ENCODE results near the gene GRPEL1. TPM values are rescaled to one million over a fixed set of nuclear protein-coding genes. Genes with fewer than 3 reads are reported as not detected.

GRPEL1 gene
- total RNA-seq, 1 donor from 2014 or later, result 31.4 TPM

GRCh38 chr4:7042503-7043283 lies 25.2 kb downstream of the GRPEL1 start:
- Mint-ChIP-seq H3K9me3 (no peaks in the 10 kb centered on the region), H3K4me3 (peak overlapping the region; percentile 95), H3K27ac (peak overlapping the region; percentile 91), H3K27me3 (peaks cover 7% of the 10 kb centered on the region), H3K4me1 (ENCODE audit: unreplicated experiment) (peaks cover 37% of the 10 kb centered on the region), H3K36me3 (no peaks in the 10 kb centered on the region)
- peak; percentile 65 for TF ChIP-seq CTCF (conservative IDR thresholded peaks at IDR 0.05)
- peak; percentile 99 for DNase-seq (ENCODE audit: extremely low spot score, unreplicated experiment)

DNA sequence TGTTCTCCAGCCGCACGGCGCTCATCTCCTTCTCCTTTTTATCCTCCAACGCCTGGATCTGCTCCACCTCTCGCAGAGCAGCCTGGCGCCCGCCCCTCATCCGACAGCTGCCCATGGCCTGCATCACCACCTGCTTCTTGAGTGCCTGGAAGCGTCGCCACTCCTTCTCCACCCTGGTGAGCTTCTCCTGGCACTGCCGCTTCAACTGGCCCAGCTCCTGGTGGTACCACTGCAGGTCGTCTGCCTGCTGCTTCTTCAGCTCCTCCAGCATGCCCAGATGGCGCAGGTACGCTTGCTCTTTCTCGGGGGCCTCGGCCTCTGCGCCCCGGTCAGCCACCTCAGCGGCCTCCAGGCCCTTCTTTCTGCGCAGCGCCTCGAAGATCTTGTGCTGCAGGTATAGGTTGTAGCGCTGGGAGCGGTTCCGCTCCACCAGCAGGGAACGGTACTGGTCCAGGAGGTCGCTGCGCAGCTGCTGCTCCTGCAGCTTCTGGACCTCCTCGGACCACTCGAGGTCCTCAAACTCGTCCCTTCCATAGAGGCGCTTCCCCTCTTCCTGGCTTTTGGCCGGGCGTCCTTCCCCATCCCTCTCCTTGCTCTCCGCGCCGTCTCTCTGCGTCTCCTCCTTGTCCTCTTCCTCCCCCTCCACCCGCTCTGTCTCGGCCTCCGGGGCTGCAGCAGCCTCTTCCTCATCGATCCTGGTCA lies 25.9 kb downstream of the GRPEL1 start:
- H3K27me3 Mint-ChIP-seq, result peaks cover 10% of the 10 kb centered on the region
- peaks cover 34% of the 10 kb centered on the region for H3K4me1 Mint-ChIP-seq (ENCODE audit: unreplicated experiment)
- H3K36me3 Mint-ChIP-seq, result no peaks in the 10 kb centered on the region
- H3K9me3 Mint-ChIP-seq, result no peaks in the 10 kb centered on the region
- H3K27ac Mint-ChIP-seq, result peak overlapping the region; percentile 36
- no peak for DNase-seq (ENCODE audit: extremely low spot score, unreplicated experiment)
- peak overlapping the region; percentile 89 for H3K4me3 Mint-ChIP-seq
- no peak for TF ChIP-seq CTCF (conservative IDR thresholded peaks at IDR 0.05)

DNA sequence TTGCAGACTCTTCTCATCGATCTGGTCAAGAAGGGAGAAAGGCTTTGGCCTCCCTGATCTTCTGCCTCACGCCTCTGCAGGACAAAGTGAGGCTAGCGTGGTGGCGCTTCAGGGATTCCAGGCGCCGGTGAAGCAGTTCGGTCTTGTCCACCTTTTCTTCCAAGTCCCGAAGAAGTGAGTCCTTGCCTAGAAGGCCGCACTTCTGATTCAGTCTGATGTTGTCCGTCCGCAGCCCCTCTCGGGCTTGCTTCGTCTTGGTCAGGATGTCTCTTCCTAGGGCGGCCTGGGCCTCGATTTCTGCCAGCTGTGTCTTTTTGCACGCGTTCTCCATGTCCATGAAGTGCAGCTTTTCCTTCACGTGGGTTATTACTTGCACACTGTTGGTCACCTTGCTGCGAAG lies 26.6 kb downstream of the GRPEL1 start:
- no peak overlapping the region for H3K27ac Mint-ChIP-seq
- peaks cover 10% of the 10 kb centered on the region for H3K27me3 Mint-ChIP-seq
- DNase-seq (ENCODE audit: extremely low spot score, unreplicated experiment), result no peak
- H3K9me3 Mint-ChIP-seq, result no peaks in the 10 kb centered on the region
- peaks cover 28% of the 10 kb centered on the region for H3K4me1 Mint-ChIP-seq (ENCODE audit: unreplicated experiment)
- no peaks in the 10 kb centered on the region for H3K36me3 Mint-ChIP-seq
- TF ChIP-seq CTCF (conservative IDR thresholded peaks at IDR 0.05), result no peak
- H3K4me3 Mint-ChIP-seq, result no peak overlapping the region

DNA sequence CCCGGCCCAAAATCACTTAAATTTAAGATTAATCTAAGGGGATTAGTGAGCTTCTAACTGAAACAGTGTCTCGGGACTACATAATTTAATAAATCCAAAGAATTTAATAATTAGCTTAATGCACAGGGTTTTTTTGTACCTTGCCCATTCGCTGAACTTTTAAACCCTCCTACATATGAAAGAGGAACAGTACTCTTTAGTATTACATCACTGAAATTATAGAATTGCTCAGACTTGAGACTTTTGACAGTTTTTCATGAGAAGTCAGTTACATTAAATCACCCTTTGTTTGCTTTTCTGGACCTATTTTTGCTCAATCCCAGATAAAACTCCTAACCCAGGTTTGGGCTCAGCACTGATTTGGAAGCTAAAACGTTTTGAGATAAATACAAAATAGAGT lies 27.1 kb downstream of the GRPEL1 start:
- H3K4me3 Mint-ChIP-seq, result no peak overlapping the region
- H3K4me1 Mint-ChIP-seq (ENCODE audit: unreplicated experiment), result peaks cover 26% of the 10 kb centered on the region
- DNase-seq (ENCODE audit: extremely low spot score, unreplicated experiment), result no peak
- peaks cover 10% of the 10 kb centered on the region for H3K27me3 Mint-ChIP-seq
- no peaks in the 10 kb centered on the region for H3K9me3 Mint-ChIP-seq
- no peak for TF ChIP-seq CTCF (conservative IDR thresholded peaks at IDR 0.05)
- no peaks in the 10 kb centered on the region for H3K36me3 Mint-ChIP-seq
- no peak overlapping the region for H3K27ac Mint-ChIP-seq

DNA sequence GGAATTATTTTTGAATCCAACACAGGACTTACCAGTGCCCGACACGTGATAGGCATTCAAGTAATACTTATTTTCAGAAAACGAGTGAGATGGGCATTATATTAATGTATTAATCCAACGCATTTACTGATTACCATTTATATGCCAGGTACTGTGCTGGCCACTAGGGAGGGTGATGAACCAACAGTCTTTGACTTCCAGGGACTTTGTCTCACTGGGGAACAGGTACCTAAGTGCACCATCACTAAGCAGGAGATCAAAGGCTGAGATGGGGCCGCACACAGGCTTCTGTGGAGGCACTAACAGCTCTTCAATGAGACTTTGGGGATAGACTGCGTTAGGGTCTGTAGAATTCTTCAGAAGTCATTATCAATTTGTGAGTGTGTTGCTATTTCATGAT lies 30.4 kb downstream of the GRPEL1 start:
- DNase-seq (ENCODE audit: extremely low spot score, unreplicated experiment), result no peak
- no peaks in the 10 kb centered on the region for H3K9me3 Mint-ChIP-seq
- peaks cover 10% of the 10 kb centered on the region for H3K27me3 Mint-ChIP-seq
- no peak overlapping the region for H3K4me3 Mint-ChIP-seq
- H3K36me3 Mint-ChIP-seq, result peaks cover under 1% of the 10 kb centered on the region
- peak; percentile 21 for TF ChIP-seq CTCF (conservative IDR thresholded peaks at IDR 0.05)
- peaks cover 11% of the 10 kb centered on the region for H3K4me1 Mint-ChIP-seq (ENCODE audit: unreplicated experiment)
- peak overlapping the region; percentile 1 for H3K27ac Mint-ChIP-seq
